Measurements from ENCODE around the gene NCAPD3.

The NCAPD3 gene

GRCh38 chr11:134159652-134160051, 64.1 kb downstream of the NCAPD3 start:
- no peak for DNase-seq (ENCODE audit: low read depth)

DNA sequence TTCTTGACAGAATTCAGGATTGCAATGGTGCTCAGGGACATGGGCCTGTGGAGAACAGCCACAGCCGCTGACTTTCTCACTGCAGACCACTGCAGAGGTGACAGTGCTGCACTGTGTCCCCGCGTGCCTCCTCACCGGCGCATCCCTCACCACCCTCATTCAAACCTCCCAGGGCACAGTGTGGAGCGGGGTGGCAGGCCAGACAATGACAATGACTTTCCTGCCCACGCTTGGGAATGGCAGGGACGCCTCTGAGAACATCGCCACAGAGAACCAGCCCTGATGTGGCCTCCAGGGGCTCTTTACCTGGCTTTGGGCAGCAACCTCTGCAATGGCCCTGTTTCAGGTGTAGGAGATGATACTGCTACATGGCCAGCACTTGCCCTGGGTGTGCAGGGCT, 65.7 kb downstream of the NCAPD3 start:
- no peak for DNase-seq (ENCODE audit: low read depth)

GRCh38 chr11:134157451-134157850, 66.3 kb downstream of the NCAPD3 start:
- no peak for DNase-seq (ENCODE audit: low read depth)

- DNase-seq (ENCODE audit: low read depth), result no peak
These were observed 67.6 kb downstream of the NCAPD3 start for GRCh38 chr11:134155946-134156865.

DNA sequence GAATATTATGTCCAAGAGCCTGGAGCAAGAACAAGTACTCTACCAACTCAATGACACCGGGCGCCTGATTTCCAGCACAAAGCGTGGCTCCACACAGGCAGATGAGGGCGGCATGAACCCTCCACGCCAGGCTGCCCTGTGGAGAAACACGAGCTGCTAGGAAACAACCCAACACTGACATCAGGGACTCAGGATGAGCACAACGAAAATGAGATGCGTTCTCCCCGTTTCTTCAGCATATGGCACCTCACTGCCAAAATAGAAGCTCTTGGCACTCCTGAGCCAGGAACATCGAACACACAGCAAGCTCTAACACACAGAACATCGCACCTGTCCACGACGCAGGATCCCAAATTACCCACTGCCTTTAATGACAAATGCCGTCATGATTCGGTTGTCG, 68.3 kb downstream of the NCAPD3 start:
- no peak for DNase-seq (ENCODE audit: low read depth)

DNA sequence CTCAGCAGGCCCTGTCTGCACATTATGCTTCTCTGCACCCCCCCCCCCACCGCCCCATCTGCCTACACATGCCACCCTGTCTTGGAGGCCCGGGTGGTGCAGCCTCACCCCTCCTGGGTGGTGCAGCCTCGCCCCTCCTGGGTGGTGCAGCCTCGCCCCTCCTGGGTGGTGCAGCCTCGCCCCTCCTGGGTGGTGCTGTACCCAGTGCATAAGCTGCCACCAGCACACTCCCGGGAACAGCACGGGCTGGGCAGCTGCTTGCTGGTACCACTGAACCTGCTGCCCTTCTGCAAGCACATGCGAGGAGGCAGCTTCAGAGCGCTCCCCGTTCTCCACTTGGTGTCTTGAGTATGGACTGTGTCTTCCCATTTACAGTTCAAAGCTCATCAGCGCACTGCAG, 69.3 kb downstream of the NCAPD3 start:
- no peak for DNase-seq (ENCODE audit: low read depth)

DNA sequence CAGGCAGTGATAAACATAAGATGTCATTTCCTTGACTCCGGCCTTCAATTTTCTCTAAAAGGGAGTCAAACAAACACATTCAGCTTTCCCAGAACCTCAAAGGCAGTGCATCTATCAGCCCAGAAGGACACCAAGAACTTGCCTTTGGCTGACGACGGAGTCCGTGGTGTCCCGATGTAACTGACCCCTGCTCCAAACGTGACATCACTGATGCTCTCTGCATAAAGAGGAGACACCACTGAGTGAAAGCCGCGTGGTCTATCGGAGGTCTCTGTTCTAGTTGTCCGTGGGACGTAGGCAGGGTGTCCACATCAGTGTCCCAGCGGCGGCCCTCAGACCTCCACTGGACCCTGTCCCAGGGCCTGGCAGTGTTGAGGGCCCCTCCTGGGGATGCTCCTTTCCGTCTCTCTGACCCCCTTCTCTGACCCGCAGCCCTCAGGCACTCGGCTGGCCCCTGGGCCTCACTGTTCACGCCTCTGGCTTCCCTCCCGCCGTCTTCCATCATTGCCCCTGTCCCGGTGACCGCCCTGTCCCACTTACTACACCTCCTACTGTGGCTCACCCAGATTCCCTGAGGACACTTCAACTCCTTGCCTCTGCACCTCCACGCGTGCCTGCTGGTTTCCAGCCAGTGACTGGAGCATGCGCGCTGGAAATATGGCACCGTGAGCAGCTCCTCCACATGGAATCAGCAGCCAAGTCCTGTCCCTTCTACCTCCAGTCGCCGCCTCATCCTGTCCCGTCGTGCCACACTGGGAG, 70.4 kb downstream of the NCAPD3 start:
- DNase-seq (ENCODE audit: low read depth), result no peak

- DNase-seq (ENCODE audit: low read depth), result no peak
These were observed 71.1 kb downstream of the NCAPD3 start for GRCh38 chr11:134152696-134153095.

GRCh38 chr11:134151083-134151747, 72.6 kb downstream of the NCAPD3 start:
- DNase-seq (ENCODE audit: low read depth), result no peak

GRCh38 chr11:134150195-134150903, 73.4 kb downstream of the NCAPD3 start:
- no peak for DNase-seq (ENCODE audit: low read depth)

DNA sequence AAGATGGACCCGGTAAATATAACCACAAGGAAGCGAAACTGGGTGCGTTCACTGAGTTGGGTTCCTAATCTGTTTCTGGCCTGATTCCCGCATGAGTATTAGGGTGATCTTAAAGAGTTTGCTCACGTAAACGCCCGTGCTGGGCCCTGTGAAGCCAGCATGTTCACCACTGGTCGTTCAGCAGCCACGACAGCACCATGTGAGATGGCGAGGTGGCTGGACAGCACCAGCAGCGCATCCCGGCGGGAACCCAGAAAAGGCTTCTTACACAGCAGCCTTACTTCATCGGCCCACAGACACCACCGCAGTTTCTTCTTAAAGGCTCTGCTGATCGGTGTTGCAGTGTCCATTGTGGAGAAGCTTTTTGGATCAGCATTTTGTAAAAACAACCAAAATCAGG, 74.4 kb downstream of the NCAPD3 start:
- no peak for DNase-seq (ENCODE audit: low read depth)

- no peak for DNase-seq (ENCODE audit: low read depth)
These were observed 77.2 kb downstream of the NCAPD3 start for GRCh38 chr11:134146598-134146997.

- DNase-seq (ENCODE audit: low read depth), result no peak
These were observed 78.1 kb downstream of the NCAPD3 start for GRCh38 chr11:134145715-134146114.

DNA sequence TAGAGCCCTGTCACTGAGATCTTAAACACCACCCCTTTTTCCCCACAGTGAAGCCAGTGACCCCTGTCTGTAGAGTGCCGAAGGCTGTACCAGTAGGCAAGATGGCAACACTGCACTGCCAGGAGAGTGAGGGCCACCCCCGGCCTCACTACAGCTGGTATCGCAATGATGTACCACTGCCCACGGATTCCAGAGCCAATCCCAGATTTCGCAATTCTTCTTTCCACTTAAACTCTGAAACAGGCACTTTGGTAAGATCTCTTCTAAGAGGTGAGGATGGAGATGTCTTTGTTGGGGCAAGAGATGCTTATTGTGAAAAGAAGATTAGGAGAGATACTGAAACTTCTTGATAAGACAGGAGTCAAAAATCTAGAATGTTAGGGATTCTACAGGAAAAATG, 79.0 kb downstream of the NCAPD3 start:
- DNase-seq (ENCODE audit: low read depth), result no peak

- no peak for DNase-seq (ENCODE audit: low read depth)
These were observed 80.0 kb downstream of the NCAPD3 start for GRCh38 chr11:134143801-134144200.

DNA sequence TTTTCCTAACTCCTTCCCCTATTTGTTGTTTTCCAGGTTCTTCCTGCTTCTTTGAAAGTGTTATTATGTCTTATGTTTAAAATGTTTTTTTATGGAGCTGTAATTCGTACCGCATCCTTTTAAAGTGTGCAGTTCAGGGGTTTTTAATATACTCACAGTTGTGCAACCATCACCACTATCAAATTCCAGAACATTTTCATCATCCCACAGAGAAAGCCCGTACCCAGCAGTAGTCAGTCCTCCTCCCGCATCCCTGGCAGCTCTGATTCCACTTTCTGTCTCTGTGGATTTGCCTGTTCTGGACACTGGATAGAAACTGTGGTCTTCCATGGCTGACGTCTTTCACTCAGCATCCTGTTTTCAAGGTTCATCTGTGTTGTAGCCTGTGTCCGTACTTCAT, 81.2 kb downstream of the NCAPD3 start:
- peak; percentile 17 for DNase-seq (ENCODE audit: low read depth)

GRCh38 chr11:134140961-134141490, 82.7 kb downstream of the NCAPD3 start:
- DNase-seq (ENCODE audit: low read depth), result no peak

GRCh38 chr11:134139873-134140331, 83.9 kb downstream of the NCAPD3 start:
- peak; percentile 77 for DNase-seq (ENCODE audit: low read depth)

DNA sequence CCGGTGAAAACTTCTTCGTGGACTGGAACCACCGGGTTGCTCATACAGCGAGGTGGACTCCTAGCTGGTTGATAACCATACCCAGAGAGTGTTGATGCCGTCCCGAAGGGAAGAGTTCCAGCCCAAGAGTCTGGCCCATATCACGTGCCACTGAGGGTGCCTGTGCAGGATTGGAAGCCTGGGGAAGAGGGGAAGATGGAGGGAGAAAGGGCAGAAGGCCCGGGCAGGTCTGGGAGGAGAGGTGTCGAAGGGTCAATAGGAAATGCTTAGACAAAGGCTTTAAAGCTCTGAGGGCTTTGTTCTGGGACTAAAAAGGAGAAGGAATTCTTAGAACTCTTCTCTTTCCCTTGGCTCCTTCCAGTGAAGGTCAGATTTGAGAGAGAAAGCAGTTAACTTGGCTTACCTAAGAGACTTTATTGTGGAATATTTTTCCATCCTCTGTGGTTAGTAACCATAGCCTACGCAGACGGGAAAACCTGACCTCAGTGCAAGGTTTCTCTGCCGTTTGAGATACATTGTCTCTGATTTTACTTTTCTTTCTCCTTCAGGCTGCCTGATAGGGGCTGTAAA, 84.4 kb downstream of the NCAPD3 start:
- DNase-seq (ENCODE audit: low read depth), result no peak

- no peak for DNase-seq (ENCODE audit: low read depth)
These were observed 85.4 kb downstream of the NCAPD3 start for GRCh38 chr11:134138376-134138775.

DNA sequence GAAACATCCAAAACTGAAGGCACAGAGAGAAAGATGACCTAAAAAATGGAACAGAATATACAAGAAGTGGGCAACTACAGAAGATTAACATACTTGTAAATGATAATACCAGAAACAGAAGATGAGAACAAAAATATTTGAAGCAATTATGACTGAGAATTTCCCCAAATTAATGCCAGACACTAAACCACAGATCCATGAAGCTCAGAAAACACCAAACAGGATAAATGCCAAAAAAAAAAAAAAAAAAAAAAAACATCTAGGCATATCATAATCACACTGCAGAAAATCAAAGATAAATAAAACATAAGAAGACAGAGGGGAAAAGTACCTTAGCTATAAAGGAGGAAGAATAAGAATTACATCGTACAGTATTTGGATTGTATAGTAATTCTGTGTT, 89.6 kb downstream of the NCAPD3 start:
- no peak for DNase-seq (ENCODE audit: low read depth)
